ENCODE measurements around the gene SEZ6L2.

DNA sequence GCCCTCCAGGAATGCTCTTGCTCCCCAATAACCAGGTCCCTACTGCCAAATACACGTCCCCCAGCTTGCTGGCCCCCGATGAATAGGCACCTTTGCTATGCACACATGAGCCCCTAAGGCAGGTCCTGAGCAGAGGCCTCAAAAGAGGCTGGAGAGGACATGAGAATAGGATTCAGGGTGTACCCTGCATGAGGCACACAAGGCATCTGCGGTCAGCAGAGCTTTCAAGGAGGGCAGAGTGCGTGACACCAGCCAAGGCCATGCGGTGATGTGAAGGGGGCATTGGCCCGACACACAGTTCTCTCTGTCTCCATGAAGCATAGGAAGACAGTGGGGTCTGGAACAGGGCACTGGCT lies 6.9 kb downstream of the SEZ6L2 start:
- TF ChIP-seq CTCF (IDR thresholded peaks at IDR 0.05; ENCODE audit: low read length) (no peak), EZH2 (IDR thresholded peaks at IDR 0.05; ENCODE audit: borderline replicate concordance, low read length) (no peak)
